Panc1 (cell line): ENCODE measurements around the gene RB1. TPM values are rescaled to one million over a fixed set of nuclear protein-coding genes. Genes with fewer than 3 reads are reported as not detected.

Experiments
- ATAC-seq: fragments of 200-7000 bp; cut with Tn5 transposase; 2 replicates; pipeline ENCODE4 v1.9.1; 2020; ENCODE audit warnings: mild to moderate bottlenecking, moderate library complexity
- BruUV-seq: library from RNA; stranded (reverse); fragments of 400-500 nt; replicated peaks from 2 replicates; lab custom pipeline; 2021; lab: Mats Ljungman, UMichigan
- CTCF ChIA-PET: fragments of 300-600 bp; sonication (Branson Sonifier 250); formaldehyde crosslinking; loops from one replicate; lab custom pipeline; 2022; ENCODE audit warnings: antibody characterized with exemption; lab: Charles Lee
- POLR2A ChIA-PET: fragments of 300-600 bp; sonication (Branson Sonifier 250); formaldehyde crosslinking; loops from one replicate; lab custom pipeline; 2022; ENCODE audit warnings: antibody characterized with exemption; lab: Charles Lee
- DNase-seq: peaks from one replicate; pipeline ENCODE4 v3.0.0-alpha.2; 2010; ENCODE audit warnings: low read depth, low spot score
- H3K27ac ChIP-seq: 2 replicates; pipeline ENCODE4 v1.5.1; 2011; ENCODE audit warnings: mild to moderate bottlenecking, low read length, inconsistent platforms
- H3K27me3 ChIP-seq: fragments of 200-500 bp; sonication (Bioruptor generic); 2 replicates; pipeline ENCODE4 v1.6.0; 2014; ENCODE audit warnings: low read length, inconsistent platforms; ENCODE audit not compliant: control insufficient read depth, insufficient read depth
- H3K36me3 ChIP-seq: fragments of 200-500 bp; sonication (Bioruptor generic); 2 replicates; pipeline ENCODE4 v1.5.1; 2014; ENCODE audit warnings: inconsistent platforms, mild to moderate bottlenecking, low read length, moderate library complexity; ENCODE audit not compliant: control insufficient read depth, insufficient read depth
- H3K4me1 ChIP-seq: 2 replicates; pipeline ENCODE4 v1.5.1; 2011; ENCODE audit warnings: inconsistent platforms, mild to moderate bottlenecking, low read length, moderate library complexity; ENCODE audit not compliant: control insufficient read depth, insufficient read depth
- H3K4me3 ChIP-seq, 2 experiments: 2 replicates each; pipeline ENCODE4 v1.5.1; 2011 to 2012; ENCODE audit warnings: low read depth in 2 of 2, low read length in 2 of 2, mild to moderate bottlenecking in 2 of 2, inconsistent platforms in 1 of 2, moderate library complexity in 1 of 2
- H3K9me3 ChIP-seq: fragments of 200-500 bp; sonication (Bioruptor generic); 2 replicates; pipeline ENCODE4 v1.5.1; 2014; ENCODE audit warnings: low read depth, mild to moderate bottlenecking, inconsistent platforms, low read length, moderate library complexity; ENCODE audit not compliant: control insufficient read depth, insufficient read depth
- CTCF ChIP-seq: fragments of 450-650 bp; IDR thresholded peaks from 2 replicates; pipeline ENCODE4 v1.5.1; 2017; ENCODE audit warnings: mild to moderate bottlenecking
- POLR2AphosphoS5 ChIP-seq: IDR thresholded peaks from 2 replicates; pipeline ENCODE4 v1.6.1; 2012; ENCODE audit warnings: mild to moderate bottlenecking, low read depth, low read length, moderate library complexity
- SIN3A ChIP-seq: IDR thresholded peaks from 2 replicates; pipeline ENCODE4 v1.6.1; 2012; ENCODE audit warnings: low read depth, mild to moderate bottlenecking, low read length, moderate library complexity, borderline replicate concordance; ENCODE audit not compliant: insufficient read depth
- TCF7L2 ChIP-seq: IDR thresholded peaks from 2 replicates; pipeline ENCODE4 v1.6.1; 2011; ENCODE audit warnings: mild to moderate bottlenecking, low read depth, low read length, inconsistent platforms
- in situ Hi-C: cut with HindIII; loops from 2 replicates; pipeline ENCODE4 v1.10.0; 2016; ENCODE audit warnings: low sequenced_read_pairs, low pct_unique_long_range_greater_than_20kb
- intact Hi-C: fragments of 100-400 bp; cut with micrococcal nuclease; formaldehyde crosslinking; loops from one replicate; pipeline ENCODE4 v1.10.0; 2022; ENCODE audit not compliant: unreplicated experiment
- total RNA-seq: library from RNA; stranded (reverse); gene quantifications from one replicate; pipeline ENCODE4 v1.2.1, GENCODE V29; 2021; ENCODE audit not compliant: unreplicated experiment
- TF ChIP-seq, protein P1 (sequence below), 2 experiments: IDR thresholded peaks; 2 replicates each; pipeline ENCODE4 v1.6.1; 2011 to 2012; ENCODE audit warnings: low read depth in 2 of 2, control low read depth in 1 of 2, low read length in 1 of 2, mild to moderate bottlenecking in 1 of 2, moderate library complexity in 1 of 2; ENCODE audit not compliant: insufficient read depth in 1 of 2

Gene RB1
- total RNA-seq, 1 experiment from 2014 or later = 36.0 TPM

- no peak overlapping the region for H3K4me3 ChIP-seq
- H3K27ac ChIP-seq = no peak overlapping the region
- no peaks in the 10 kb centered on the region for H3K4me1 ChIP-seq
- no peaks in the 10 kb centered on the region for H3K9me3 ChIP-seq
- intact Hi-C loops (no loop called here), in situ Hi-C loops (no loop called here)
- ATAC-seq (no peak), DNase-seq (no peak)
- no peaks in the 10 kb centered on the region for H3K36me3 ChIP-seq
- no peaks in the 10 kb centered on the region for H3K27me3 ChIP-seq
- TF ChIP-seq SIN3A = no peak
- no peak for TF ChIP-seq TCF7L2
- no peak for TF ChIP-seq POLR2AphosphoS5
- no TSS peak for BruUV-seq
- ChIA-PET POLR2A (no interaction called here), CTCF (no interaction called here)
Measured at GRCh38 chr13:48448285-48448958, 144.9 kb downstream of the RB1 start.

DNA sequence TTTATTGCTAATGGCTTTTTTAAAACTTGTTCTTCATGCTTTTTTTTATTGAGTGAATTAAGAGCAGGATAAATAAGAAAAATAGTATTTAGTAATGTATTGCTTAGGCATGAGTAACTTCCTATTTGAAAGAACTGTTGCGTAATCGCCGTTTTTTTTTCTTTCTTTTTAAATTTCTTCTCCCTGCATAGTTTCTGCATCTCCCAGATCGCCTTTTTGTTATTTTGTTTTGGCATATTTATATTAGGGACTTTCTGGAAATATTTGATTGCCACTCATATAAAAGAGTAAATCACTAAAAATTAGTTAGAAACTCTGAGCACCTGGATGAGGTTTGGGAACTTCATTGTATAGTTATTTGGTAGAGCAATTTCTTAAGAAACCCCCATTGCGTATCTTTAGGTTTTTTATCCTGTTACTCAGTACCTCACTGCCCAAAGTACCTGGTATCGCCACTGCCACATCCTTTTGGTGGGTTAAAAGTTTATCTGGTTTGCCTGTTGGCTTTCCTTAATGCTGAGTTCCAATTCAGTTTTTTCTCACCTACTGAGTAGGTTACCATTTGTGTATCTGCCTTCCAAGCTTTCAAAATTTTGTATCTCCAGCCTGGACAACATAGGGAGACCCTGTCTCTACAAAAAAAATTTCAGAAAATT lies 145.5 kb downstream of the RB1 start:
- ATAC-seq = no peak
- TF ChIP-seq, protein P1, sequence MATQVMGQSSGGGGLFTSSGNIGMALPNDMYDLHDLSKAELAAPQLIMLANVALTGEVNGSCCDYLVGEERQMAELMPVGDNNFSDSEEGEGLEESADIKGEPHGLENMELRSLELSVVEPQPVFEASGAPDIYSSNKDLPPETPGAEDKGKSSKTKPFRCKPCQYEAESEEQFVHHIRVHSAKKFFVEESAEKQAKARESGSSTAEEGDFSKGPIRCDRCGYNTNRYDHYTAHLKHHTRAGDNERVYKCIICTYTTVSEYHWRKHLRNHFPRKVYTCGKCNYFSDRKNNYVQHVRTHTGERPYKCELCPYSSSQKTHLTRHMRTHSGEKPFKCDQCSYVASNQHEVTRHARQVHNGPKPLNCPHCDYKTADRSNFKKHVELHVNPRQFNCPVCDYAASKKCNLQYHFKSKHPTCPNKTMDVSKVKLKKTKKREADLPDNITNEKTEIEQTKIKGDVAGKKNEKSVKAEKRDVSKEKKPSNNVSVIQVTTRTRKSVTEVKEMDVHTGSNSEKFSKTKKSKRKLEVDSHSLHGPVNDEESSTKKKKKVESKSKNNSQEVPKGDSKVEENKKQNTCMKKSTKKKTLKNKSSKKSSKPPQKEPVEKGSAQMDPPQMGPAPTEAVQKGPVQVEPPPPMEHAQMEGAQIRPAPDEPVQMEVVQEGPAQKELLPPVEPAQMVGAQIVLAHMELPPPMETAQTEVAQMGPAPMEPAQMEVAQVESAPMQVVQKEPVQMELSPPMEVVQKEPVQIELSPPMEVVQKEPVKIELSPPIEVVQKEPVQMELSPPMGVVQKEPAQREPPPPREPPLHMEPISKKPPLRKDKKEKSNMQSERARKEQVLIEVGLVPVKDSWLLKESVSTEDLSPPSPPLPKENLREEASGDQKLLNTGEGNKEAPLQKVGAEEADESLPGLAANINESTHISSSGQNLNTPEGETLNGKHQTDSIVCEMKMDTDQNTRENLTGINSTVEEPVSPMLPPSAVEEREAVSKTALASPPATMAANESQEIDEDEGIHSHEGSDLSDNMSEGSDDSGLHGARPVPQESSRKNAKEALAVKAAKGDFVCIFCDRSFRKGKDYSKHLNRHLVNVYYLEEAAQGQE (IDR thresholded peaks at IDR 0.05; ENCODE audit: insufficient read depth in 1 of 2, low read depth in 2 of 2, low read length in 1 of 2) = no peak
- no peak for TF ChIP-seq SIN3A
- TF ChIP-seq TCF7L2 = no peak
- no peak for TF ChIP-seq POLR2AphosphoS5
- no peak for TF ChIP-seq CTCF

More for the DNA sequence above, 145.5 kb downstream of the RB1 start:
- ChIA-PET CTCF (no interaction called here), POLR2A (no interaction called here)
- DNase-seq = no peak
- in situ Hi-C loops (no loop called here), intact Hi-C loops (no loop called here)
- H3K9me3 ChIP-seq = no peaks in the 10 kb centered on the region
- no peaks in the 10 kb centered on the region for H3K4me1 ChIP-seq
- H3K27me3 ChIP-seq = no peaks in the 10 kb centered on the region
- no peaks in the 10 kb centered on the region for H3K36me3 ChIP-seq
- BruUV-seq = no TSS peak
- no peak overlapping the region for H3K4me3 ChIP-seq
- H3K27ac ChIP-seq = no peak overlapping the region
